Measurements from ENCODE around the gene UBE2G1. TPM values are rescaled to one million over a fixed set of nuclear protein-coding genes. Genes with fewer than 3 reads are reported as not detected.

UBE2G1 gene
- total RNA-seq, 1 donor from 2014 or later = 88.0 TPM

DNA sequence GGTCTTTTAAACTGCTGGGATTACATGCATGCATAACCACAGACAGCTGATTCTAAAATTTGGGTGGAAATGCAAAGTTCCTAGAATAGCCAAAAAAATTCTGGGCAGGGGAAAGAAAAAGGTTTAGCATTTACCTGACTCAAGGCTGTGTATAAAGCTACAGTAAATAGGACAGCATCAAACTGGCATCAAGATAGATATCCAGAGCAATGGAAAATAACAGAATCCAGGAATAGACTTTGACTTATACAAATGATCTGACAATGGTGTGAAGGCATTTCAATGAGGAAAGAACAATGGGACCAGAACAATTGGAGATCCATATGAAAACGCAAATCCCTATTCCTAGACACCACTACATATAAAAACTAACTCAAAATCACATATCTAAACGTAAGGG is 115.6 kb downstream of the UBE2G1 start:
- H3K9me3 Mint-ChIP-seq (ENCODE audit: unreplicated experiment) = no peaks in the 10 kb centered on the region
- H3K4me1 Mint-ChIP-seq (ENCODE audit: unreplicated experiment) = no peaks in the 10 kb centered on the region
- TF ChIP-seq, protein P1, sequence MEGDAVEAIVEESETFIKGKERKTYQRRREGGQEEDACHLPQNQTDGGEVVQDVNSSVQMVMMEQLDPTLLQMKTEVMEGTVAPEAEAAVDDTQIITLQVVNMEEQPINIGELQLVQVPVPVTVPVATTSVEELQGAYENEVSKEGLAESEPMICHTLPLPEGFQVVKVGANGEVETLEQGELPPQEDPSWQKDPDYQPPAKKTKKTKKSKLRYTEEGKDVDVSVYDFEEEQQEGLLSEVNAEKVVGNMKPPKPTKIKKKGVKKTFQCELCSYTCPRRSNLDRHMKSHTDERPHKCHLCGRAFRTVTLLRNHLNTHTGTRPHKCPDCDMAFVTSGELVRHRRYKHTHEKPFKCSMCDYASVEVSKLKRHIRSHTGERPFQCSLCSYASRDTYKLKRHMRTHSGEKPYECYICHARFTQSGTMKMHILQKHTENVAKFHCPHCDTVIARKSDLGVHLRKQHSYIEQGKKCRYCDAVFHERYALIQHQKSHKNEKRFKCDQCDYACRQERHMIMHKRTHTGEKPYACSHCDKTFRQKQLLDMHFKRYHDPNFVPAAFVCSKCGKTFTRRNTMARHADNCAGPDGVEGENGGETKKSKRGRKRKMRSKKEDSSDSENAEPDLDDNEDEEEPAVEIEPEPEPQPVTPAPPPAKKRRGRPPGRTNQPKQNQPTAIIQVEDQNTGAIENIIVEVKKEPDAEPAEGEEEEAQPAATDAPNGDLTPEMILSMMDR (IDR thresholded peaks at IDR 0.05; ENCODE audit: unreplicated experiment) = no peak
- H3K4me3 Mint-ChIP-seq (ENCODE audit: unreplicated experiment) = no peak overlapping the region
- H3K27me3 Mint-ChIP-seq (ENCODE audit: unreplicated experiment) = no peaks in the 10 kb centered on the region
- H3K36me3 Mint-ChIP-seq (ENCODE audit: low read depth, unreplicated experiment) = peaks cover 10% of the 10 kb centered on the region
- DNase-seq (ENCODE audit: low spot score) = no peak
- peak overlapping the region; percentile 61 for H3K27ac Mint-ChIP-seq (ENCODE audit: unreplicated experiment)

DNA sequence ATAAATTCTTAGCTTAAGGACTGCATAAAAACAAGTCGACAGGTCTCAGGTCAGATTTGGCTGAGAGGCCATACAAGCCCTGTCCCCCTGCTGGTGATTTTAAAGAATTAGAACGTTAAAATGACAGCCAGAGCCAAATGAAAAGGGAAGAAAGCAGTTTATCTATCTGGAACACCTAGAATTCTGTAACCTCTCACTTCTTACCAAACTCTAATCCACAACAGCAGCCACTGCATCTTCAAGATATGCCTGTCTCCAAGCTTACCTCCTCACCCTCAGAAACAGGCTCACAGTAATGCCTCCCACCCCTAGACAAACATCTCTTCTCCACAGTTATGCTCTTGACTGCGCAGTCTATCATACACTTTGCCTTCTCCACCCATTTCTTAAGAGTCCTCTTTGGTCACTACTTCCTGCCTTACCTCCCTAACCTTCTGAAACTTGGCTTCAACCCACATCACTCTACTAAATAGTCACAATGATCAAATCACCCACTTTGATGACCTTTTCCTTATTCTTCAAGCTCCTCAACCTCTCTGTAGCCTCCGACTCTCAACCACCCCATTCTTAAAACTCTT is 116.9 kb downstream of the UBE2G1 start:
- Mint-ChIP-seq H3K9me3 (ENCODE audit: unreplicated experiment) (no peaks in the 10 kb centered on the region), H3K36me3 (ENCODE audit: low read depth, unreplicated experiment) (peaks cover 6% of the 10 kb centered on the region), H3K4me3 (ENCODE audit: unreplicated experiment) (no peak overlapping the region), H3K27ac (ENCODE audit: unreplicated experiment) (no peak overlapping the region), H3K27me3 (ENCODE audit: unreplicated experiment) (peaks cover 4% of the 10 kb centered on the region), H3K4me1 (ENCODE audit: unreplicated experiment) (no peaks in the 10 kb centered on the region)
- DNase-seq (ENCODE audit: low spot score) = no peak
- TF ChIP-seq, protein P1 (IDR thresholded peaks at IDR 0.05; ENCODE audit: unreplicated experiment) = peak; percentile 76

DNA sequence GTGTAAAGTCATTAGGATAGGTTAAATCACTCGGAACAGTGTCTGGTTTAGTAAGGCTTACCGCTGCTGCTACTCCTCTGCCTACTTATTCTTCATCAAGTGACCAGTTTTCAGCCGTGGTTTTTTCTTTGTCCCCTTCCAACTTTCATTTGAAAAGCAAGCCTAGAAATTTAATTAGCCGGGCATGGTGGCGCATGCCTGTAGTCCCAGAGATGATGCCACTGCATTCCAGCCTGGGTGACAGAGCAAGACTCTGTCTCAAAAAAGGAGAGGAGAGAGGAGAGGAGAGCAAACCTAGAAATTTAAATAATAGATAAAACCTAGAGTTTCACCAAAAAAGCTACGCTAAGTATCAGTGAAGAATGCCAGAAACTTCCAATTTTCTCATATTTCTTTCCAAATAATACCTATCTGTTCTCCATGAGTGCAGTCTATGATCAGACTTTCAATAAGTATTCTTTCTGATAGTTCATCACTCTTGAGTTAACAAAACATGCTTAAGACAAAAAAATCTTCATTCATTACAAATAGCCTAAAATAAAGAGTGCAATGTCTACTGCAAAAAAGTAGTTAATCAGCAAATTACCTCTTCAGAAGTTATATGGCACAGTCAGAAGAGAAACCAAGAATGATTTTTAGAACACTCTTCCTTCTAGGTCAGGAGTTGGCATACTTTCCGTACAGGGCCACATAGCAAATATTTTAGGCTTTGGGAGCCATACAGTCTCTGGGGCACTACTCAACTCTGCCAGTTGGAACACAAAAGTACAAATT is 117.8 kb downstream of the UBE2G1 start:
- Mint-ChIP-seq H3K4me1 (ENCODE audit: unreplicated experiment) (no peaks in the 10 kb centered on the region), H3K36me3 (ENCODE audit: low read depth, unreplicated experiment) (peaks cover 6% of the 10 kb centered on the region), H3K9me3 (ENCODE audit: unreplicated experiment) (no peaks in the 10 kb centered on the region), H3K27ac (ENCODE audit: unreplicated experiment) (no peak overlapping the region), H3K27me3 (ENCODE audit: unreplicated experiment) (peaks cover 4% of the 10 kb centered on the region), H3K4me3 (ENCODE audit: unreplicated experiment) (no peak overlapping the region)
- TF ChIP-seq, protein P1 (IDR thresholded peaks at IDR 0.05; ENCODE audit: unreplicated experiment) = no peak
- DNase-seq (ENCODE audit: low spot score) = no peak

DNA sequence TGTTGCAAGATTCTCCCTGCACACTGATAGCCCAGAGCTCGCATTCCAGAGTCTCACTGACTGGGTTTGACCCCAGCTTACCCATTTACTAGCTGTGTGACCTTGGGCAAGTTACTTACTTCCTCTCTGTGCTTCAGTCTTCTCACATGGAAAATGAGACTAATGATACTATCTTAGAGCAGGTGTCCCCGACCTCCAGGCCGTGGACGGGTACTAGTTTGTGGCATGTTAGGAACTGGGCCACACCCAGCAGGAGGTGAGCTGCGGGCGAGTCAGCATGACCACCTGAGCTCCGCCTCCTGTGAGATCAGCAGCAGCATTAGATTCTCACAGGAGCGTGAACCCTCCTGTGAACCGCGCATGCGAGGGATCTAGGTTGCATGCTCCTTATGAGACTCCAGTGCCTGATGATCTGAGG is 118.5 kb downstream of the UBE2G1 start:
- H3K36me3 Mint-ChIP-seq (ENCODE audit: low read depth, unreplicated experiment) = peaks cover 4% of the 10 kb centered on the region
- H3K9me3 Mint-ChIP-seq (ENCODE audit: unreplicated experiment) = no peaks in the 10 kb centered on the region
- no peak overlapping the region for H3K4me3 Mint-ChIP-seq (ENCODE audit: unreplicated experiment)
- peaks cover 4% of the 10 kb centered on the region for H3K27me3 Mint-ChIP-seq (ENCODE audit: unreplicated experiment)
- DNase-seq (ENCODE audit: low spot score) = no peak
- TF ChIP-seq, protein P1 (IDR thresholded peaks at IDR 0.05; ENCODE audit: unreplicated experiment) = no peak
- H3K27ac Mint-ChIP-seq (ENCODE audit: unreplicated experiment) = peak overlapping the region; percentile 22
- H3K4me1 Mint-ChIP-seq (ENCODE audit: unreplicated experiment) = no peaks in the 10 kb centered on the region

DNA sequence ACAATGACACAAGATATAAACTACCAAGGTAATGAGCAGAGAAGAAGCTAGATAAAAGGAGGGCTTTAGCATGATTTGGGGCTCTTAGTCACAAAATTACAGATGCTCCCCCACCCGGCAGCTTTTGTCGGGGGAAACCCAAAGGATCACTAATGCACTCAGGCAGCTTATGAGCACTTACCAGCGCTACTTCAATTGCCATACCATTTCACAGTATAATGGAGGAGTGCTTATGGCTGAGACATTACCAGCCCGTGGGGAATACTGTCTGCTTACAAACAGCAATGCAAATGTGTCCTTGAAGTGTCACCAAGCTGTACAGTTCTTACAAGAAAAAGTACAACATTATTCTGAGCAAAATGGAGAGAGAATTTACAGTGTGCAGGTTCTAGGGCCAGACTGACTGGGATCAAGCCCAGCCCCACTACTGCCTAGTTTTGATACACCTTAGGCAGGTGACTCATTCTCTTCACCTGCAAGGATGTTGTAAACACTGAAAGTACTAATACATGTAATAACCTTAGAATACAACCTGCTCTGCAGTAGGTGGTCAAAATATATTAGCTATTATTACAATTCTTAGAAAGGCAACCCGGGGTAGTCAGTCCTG is 119.0 kb downstream of the UBE2G1 start:
- Mint-ChIP-seq H3K4me1 (ENCODE audit: unreplicated experiment) (no peaks in the 10 kb centered on the region), H3K27ac (ENCODE audit: unreplicated experiment) (no peak overlapping the region), H3K9me3 (ENCODE audit: unreplicated experiment) (no peaks in the 10 kb centered on the region), H3K27me3 (ENCODE audit: unreplicated experiment) (peaks cover 4% of the 10 kb centered on the region), H3K36me3 (ENCODE audit: low read depth, unreplicated experiment) (peaks cover 4% of the 10 kb centered on the region), H3K4me3 (ENCODE audit: unreplicated experiment) (no peak overlapping the region)
- TF ChIP-seq, protein P1 (IDR thresholded peaks at IDR 0.05; ENCODE audit: unreplicated experiment) = no peak
- DNase-seq (ENCODE audit: low spot score) = no peak

Data from endothelial cell (in vitro differentiated cells).